Fibroblast of skin of right biceps (primary cell): ENCODE results near the gene ICAM2.
"Not testable (repeated sequence)": the region's sequence is repeated elsewhere in the genome, so short reads cannot be mapped to it uniquely, and the experiment has no call there.

Source experiments
- DNase-seq: peaks from one replicate; pipeline ENCODE4 v3.0.0-alpha.2; 2013

The ICAM2 gene

GRCh38 chr17:63996430-63997182 is 23.8 kb downstream of the ICAM2 start:
- no peak for DNase-seq

GRCh38 chr17:63995626-63996025 is 24.8 kb downstream of the ICAM2 start:
- DNase-seq: no peak

GRCh38 chr17:63993368-63993985 is 27.0 kb downstream of the ICAM2 start:
- DNase-seq: no peak

GRCh38 chr17:63991611-63992010 is 28.8 kb downstream of the ICAM2 start:
- DNase-seq: no peak

- no peak for DNase-seq
These were observed 30.6 kb downstream of the ICAM2 start for GRCh38 chr17:63989622-63990345.

- DNase-seq: peak; percentile 48
These were observed 31.5 kb downstream of the ICAM2 start for GRCh38 chr17:63988741-63989621.

GRCh38 chr17:63988127-63988478 is 32.3 kb downstream of the ICAM2 start:
- DNase-seq: no peak

- no peak for DNase-seq
These were observed 33.0 kb downstream of the ICAM2 start for GRCh38 chr17:63987221-63988126.

- DNase-seq: no peak
These were observed 33.6 kb downstream of the ICAM2 start for GRCh38 chr17:63986821-63987220.

- DNase-seq: no peak
These were observed 34.9 kb downstream of the ICAM2 start for GRCh38 chr17:63985387-63986140.

GRCh38 chr17:63984651-63985386 is 35.6 kb downstream of the ICAM2 start:
- peak; percentile 89 for DNase-seq

- DNase-seq: peak; percentile 41
These were observed 36.2 kb downstream of the ICAM2 start for GRCh38 chr17:63984236-63984635.

GRCh38 chr17:63983320-63983719 is 37.1 kb downstream of the ICAM2 start:
- DNase-seq: no peak

GRCh38 chr17:63982641-63983040 is 37.8 kb downstream of the ICAM2 start:
- DNase-seq: not testable (repeated sequence)

GRCh38 chr17:63978272-63979200 is 41.9 kb downstream of the ICAM2 start:
- no peak for DNase-seq

GRCh38 chr17:63976702-63977101 is 43.7 kb downstream of the ICAM2 start:
- no peak for DNase-seq

GRCh38 chr17:63975541-63976092 is 44.8 kb downstream of the ICAM2 start:
- DNase-seq: no peak

GRCh38 chr17:63974594-63975192 is 45.7 kb downstream of the ICAM2 start:
- DNase-seq: peak; percentile 76
